H1 (cell line): ENCODE data around the gene PLPPR1. TPM values are rescaled to one million over a fixed set of nuclear protein-coding genes. Genes with fewer than 3 reads are reported as not detected.

Source experiments
- CHD2 ChIP-seq: IDR thresholded peaks from 2 replicates; pipeline ENCODE4 v1.6.1; 2012; ENCODE audit warnings: low read length, improper control_type of control experiment
- EP300 ChIP-seq, 2 experiments: IDR thresholded peaks; 1 replicate in 1 of 2; 2 replicates in 1 of 2; pipeline ENCODE4 v1.6.1; 2011 to 2012; ENCODE audit warnings: low read depth in 2 of 2, low read length in 2 of 2, mild to moderate bottlenecking in 2 of 2, borderline replicate concordance in 1 of 2, inconsistent platforms in 1 of 2, moderate library complexity in 1 of 2
- HDAC6 ChIP-seq: IDR thresholded peaks from one replicate; pipeline ENCODE4 v1.7.1; 2012; ENCODE audit warnings: low read depth, mild to moderate bottlenecking, inconsistent platforms, low read length, moderate library complexity
- SIX5 ChIP-seq: IDR thresholded peaks from 2 replicates; pipeline ENCODE4 v1.6.1; 2011; ENCODE audit warnings: mild to moderate bottlenecking, low read depth, low read length
- polyA plus RNA-seq, 7 experiments: library from polyadenylated mRNA; depleted of rRNA in 3 of 7; stranded (reverse) in 5 of 7; unstranded in 2 of 7; fragments of >200 nt in 5 of 7; fragments of 200-250 nt in 2 of 7; gene quantifications; 1 replicate in 5 of 7; 2 replicates in 1 of 7; 4 replicates in 1 of 7; pipeline versions ENCODE4 v1.2.1 to v1.2.3, GENCODE V29; 2011 to 2013; ENCODE audit warnings: missing spikeins in 2 of 7, mixed read lengths in 2 of 7
- total RNA-seq: library from RNA; stranded (reverse); fragmentation: NEBNext Ultra II Directional; extraction: Animal tissue kit (Norgen Biotek cat#: 25700); gene quantifications from 2 replicates; pipeline ENCODE4 v1.2.1, GENCODE V29; 2021

Gene PLPPR1
- total and polyA plus RNA-seq, 2 of the 8 experiments (the other 6 are each of a cell fraction or from before 2014, with no cell fraction given): 1.4 to 1.8 TPM

DNA sequence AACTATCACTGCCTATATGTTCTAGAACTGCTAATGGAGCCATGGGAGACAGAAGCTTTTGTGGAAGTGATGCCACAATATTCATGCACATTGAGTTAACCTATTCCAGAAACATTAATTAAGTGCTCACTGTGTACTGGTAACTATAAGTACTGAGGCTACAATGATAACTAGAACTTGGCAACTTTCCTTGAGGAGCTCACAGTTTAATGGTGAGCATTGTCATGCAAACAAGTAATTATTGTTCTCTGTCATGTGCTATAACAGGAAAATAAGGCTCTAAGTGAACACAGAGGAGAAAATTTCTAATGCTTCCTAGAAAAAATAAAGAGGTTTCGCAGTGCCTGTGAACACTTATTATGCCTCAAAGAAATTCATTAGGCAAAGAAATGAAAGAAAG, 214.1 kb downstream of the PLPPR1 start (continued):
- TF ChIP-seq EP300 (IDR thresholded peaks at IDR 0.05; ENCODE audit: borderline replicate concordance in 1 of 2, low read depth in 2 of 2, low read length in 2 of 2): no peak
- no peak for TF ChIP-seq CHD2
- no peak for TF ChIP-seq SIX5
- no peak for TF ChIP-seq HDAC6
